HCT116 (cell line): ENCODE measurements around the gene DLEC1.

Experiments used
- CTCF ChIP-seq, 3 experiments: fragments of 200-600 bp in 1 of 3; sonication (generic) in 1 of 3; IDR thresholded peaks in 2 of 3; conservative IDR thresholded peaks in 1 of 3; 2 replicates each; pipeline ENCODE4 v1.5.1; 2012 to 2017; ENCODE audit warnings: low read depth in 2 of 3, low read length in 2 of 3, antibody characterized with exemption in 1 of 3, borderline replicate concordance in 1 of 3, control low read depth in 1 of 3, mild to moderate bottlenecking in 1 of 3, mixed read lengths in 1 of 3, mixed run types in 1 of 3, moderate library complexity in 1 of 3; ENCODE audit not compliant: insufficient read depth in 1 of 3
- EZH2 ChIP-seq: fragments of 200-600 bp; sonication (generic); IDR thresholded peaks from 2 replicates; pipeline ENCODE4 v1.6.1; 2017; ENCODE audit warnings: antibody characterized with exemption, mixed run types
- EZH2phosphoT487 ChIP-seq: fragments of 200-600 bp; IDR thresholded peaks from 2 replicates; pipeline ENCODE4 v1.6.1; 2018; ENCODE audit warnings: antibody characterized with exemption, borderline replicate concordance
- MAX ChIP-seq: IDR thresholded peaks from 2 replicates; pipeline ENCODE4 v1.6.1; 2012
- POLR2A ChIP-seq: IDR thresholded peaks from 2 replicates; pipeline ENCODE4 v1.7.0; 2011; ENCODE audit warnings: borderline replicate concordance; ENCODE audit not compliant: insufficient read depth, insufficient read length; ENCODE audit errors: extremely low read depth
- REST ChIP-seq: IDR thresholded peaks from 2 replicates; pipeline ENCODE4 v1.6.1; 2012; ENCODE audit warnings: low read depth
- SIN3A ChIP-seq: IDR thresholded peaks from 2 replicates; pipeline ENCODE4 v1.6.1; 2012; ENCODE audit warnings: low read depth
- SP1 ChIP-seq: IDR thresholded peaks from 2 replicates; pipeline ENCODE4 v1.6.1; 2012; ENCODE audit warnings: low read depth
- YY1 ChIP-seq: IDR thresholded peaks from 2 replicates; pipeline ENCODE4 v1.6.1; 2011; ENCODE audit warnings: low read length, low read depth, moderate library complexity, mild to moderate bottlenecking; ENCODE audit not compliant: insufficient replicate concordance; ENCODE audit errors: extremely low read depth
- ZBTB33 ChIP-seq: IDR thresholded peaks from 2 replicates; pipeline ENCODE4 v1.6.1; 2011; ENCODE audit warnings: mild to moderate bottlenecking, low read length, moderate library complexity; ENCODE audit not compliant: insufficient replicate concordance; ENCODE audit errors: extremely low read depth

- TF ChIP-seq POLR2A = no peak
- TF ChIP-seq SIN3A = no peak
- no peak for TF ChIP-seq CTCF (IDR thresholded peaks at IDR 0.05 in 2 of 3, conservative IDR thresholded peaks at IDR 0.05 in 1 of 3; ENCODE audit: borderline replicate concordance in 1 of 3, insufficient read depth in 1 of 3, low read depth in 2 of 3, low read length in 2 of 3)
- no peak for TF ChIP-seq EZH2
- no peak for TF ChIP-seq YY1
- no peak for TF ChIP-seq SP1
- TF ChIP-seq REST = no peak
- no peak for TF ChIP-seq ZBTB33
- TF ChIP-seq MAX = no peak
- no peak for TF ChIP-seq EZH2phosphoT487
These were observed 20.4 kb upstream of the DLEC1 start for GRCh38 chr3:38018296-38019266.
